ENCODE data around the gene CLDND1.

- no peak for TF ChIP-seq CTCF (IDR thresholded peaks at IDR 0.05)
- TF ChIP-seq POLR2AphosphoS5 (IDR thresholded peaks at IDR 0.05) = no peak
Measured at GRCh38 chr3:98554580-98554979, 31.9 kb upstream of the CLDND1 start.

Data from upper lobe of left lung (tissue), 4 donors.